Measurements from ENCODE around the gene KRTAP9-7. TPM values are rescaled to one million over a fixed set of nuclear protein-coding genes. Genes with fewer than 3 reads are reported as not detected.
"Not testable (repeated sequence)": the region's sequence is repeated elsewhere in the genome, so short reads cannot be mapped to it uniquely, and the experiment has no call there.

The KRTAP9-7 gene, protein sequence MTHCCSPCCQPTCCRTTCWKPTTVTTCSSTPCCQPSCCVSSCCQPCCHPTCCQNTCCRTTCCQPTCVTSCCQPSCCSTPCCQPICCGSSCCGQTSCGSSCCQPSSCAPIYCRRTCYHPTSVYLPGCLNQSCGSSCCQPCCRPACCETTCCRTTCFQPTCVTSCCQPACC
- total RNA-seq (2014; rRNA removed; shearing (Covaris generic)): not detected in 2 replicates
- polyA plus RNA-seq (2016; fragmentation: Nextera tagmentation; extraction: Ambion mirVana): not detected in 2 replicates

DNA sequence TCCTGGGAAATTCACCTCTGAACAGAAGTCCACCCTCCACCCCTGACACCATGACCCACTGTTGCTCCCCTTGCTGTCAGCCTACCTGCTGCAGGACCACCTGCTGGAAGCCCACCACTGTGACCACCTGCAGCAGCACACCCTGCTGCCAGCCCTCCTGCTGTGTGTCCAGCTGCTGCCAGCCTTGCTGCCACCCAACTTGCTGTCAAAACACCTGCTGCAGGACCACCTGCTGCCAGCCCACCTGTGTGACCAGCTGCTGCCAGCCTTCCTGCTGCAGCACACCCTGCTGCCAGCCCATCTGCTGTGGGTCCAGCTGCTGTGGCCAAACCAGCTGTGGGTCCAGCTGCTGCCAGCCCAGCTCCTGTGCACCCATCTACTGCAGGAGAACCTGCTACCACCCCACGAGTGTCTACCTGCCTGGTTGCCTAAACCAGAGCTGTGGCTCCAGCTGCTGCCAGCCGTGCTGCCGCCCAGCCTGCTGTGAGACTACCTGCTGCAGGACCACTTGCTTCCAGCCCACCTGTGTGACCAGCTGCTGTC, at the start of gene KRTAP9-7:
KRTAP9-7 (plus strand) TSS at position 51 of the 543 bp plus-strand sequence; CDS start at position 51, 0 bp downstream.
- H3K4me3 ChIP-seq; H3K9me3 ChIP-seq (ENCODE audit: low read depth); H3K9ac ChIP-seq; H3K27me3 ChIP-seq (replicated peaks; ENCODE audit: insufficient read depth); DNase-seq; H3K4me2 ChIP-seq (ENCODE audit: unreplicated experiment); H2AFZ ChIP-seq; H3K9me2 ChIP-seq (ENCODE audit: insufficient read depth); H3F3A ChIP-seq (ENCODE audit: insufficient read depth); H4K20me1 ChIP-seq (ENCODE audit: insufficient read depth); in situ Hi-C loops (cut with MboI); H3K27ac ChIP-seq; H3K36me3 ChIP-seq (ENCODE audit: low read depth); H3K4me1 ChIP-seq (ENCODE audit: insufficient read depth); H3K79me2 ChIP-seq (ENCODE audit: insufficient read depth): not testable (repeated sequence)
- 60 to 86% methylated on average over 3 of the region's 3 CpGs for WGBS, 2 experiments (ENCODE audit: low coverage in 1 of 2, low lambda C conversion rate in 2 of 2, missing lambda C conversion rate in 2 of 2)

DNA sequence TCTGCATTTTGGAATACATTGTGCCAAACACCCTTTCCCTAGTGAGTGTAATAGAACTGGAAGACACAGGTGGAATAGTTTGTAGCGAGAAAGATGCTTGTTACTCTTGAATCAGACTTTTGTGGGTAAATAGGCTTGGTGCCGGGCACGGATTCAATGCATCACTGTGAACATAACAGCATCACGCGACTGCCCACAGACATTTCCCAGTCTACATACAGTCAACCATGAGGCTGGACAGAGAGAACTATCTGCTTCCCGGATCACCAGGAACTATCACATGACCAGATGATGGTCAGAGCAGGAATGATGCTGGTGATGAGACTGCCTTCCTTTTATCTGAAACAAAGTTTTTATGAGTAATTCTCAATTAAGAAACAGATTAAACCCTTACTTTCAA, 49.4 kb upstream of the KRTAP9-7 start:
- H2AFZ ChIP-seq: no peak overlapping the region

DNA sequence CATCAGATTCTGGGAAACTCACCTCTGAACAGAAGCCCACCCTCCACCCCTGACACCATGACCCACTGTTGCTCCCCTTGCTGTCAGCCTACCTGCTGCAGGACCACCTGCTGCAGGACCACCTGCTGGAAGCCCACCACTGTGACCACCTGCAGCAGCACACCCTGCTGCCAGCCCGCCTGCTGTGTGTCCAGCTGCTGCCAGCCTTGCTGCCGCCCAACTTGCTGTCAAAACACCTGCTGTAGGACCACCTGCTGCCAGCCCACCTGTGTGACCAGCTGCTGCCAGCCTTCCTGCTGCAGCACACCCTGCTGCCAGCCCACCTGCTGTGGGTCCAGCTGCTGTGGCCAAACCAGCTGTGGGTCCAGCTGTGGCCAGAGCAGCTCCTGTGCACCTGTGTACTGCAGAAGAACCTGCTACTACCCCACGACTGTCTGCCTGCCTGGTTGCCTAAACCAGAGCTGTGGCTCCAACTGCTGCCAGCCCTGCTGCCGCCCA, 48.9 kb upstream of the KRTAP9-7 start, which contains the start of gene KRTAP9-2:
KRTAP9-2 (plus strand) TSS at position 51 of the 498 bp plus-strand sequence; CDS start at position 58, 7 bp downstream.
- H3K4me1 ChIP-seq (ENCODE audit: insufficient read depth); in situ Hi-C loops (cut with MboI); H4K20me1 ChIP-seq (ENCODE audit: insufficient read depth); H3K9me3 ChIP-seq (ENCODE audit: low read depth); H3K4me3 ChIP-seq; H2AFZ ChIP-seq; H3K9ac ChIP-seq; H3K79me2 ChIP-seq (ENCODE audit: insufficient read depth); H3K27ac ChIP-seq; H3K4me2 ChIP-seq (ENCODE audit: unreplicated experiment); H3F3A ChIP-seq (ENCODE audit: insufficient read depth); H3K9me2 ChIP-seq (ENCODE audit: insufficient read depth); H3K27me3 ChIP-seq (replicated peaks; ENCODE audit: insufficient read depth); H3K36me3 ChIP-seq (ENCODE audit: low read depth); DNase-seq: not testable (repeated sequence)
- 20 to 21% methylated on average over 1 to 3 of the region's 4 CpGs for WGBS, 2 experiments (ENCODE audit: low coverage in 1 of 2, low lambda C conversion rate in 2 of 2, missing lambda C conversion rate in 2 of 2)

More for the DNA sequence above, 49.4 kb upstream of the KRTAP9-7 start:
- no peak for TF ChIP-seq EZH2 (IDR thresholded peaks at IDR 0.05; ENCODE audit: insufficient read depth, poor library complexity, severe bottlenecking)
- Histone ChIP-seq H3F3A (ENCODE audit: insufficient read depth) (no peaks in the 10 kb centered on the region), H3K36me3 (ENCODE audit: low read depth) (no peaks in the 10 kb centered on the region), H4K20me1 (ENCODE audit: insufficient read depth) (no peaks in the 10 kb centered on the region), H3K9me3 (ENCODE audit: low read depth) (no peaks in the 10 kb centered on the region), H3K4me2 (ENCODE audit: unreplicated experiment) (no peak overlapping the region), H3K4me1 (ENCODE audit: insufficient read depth) (no peaks in the 10 kb centered on the region), H3K4me3 (no peak overlapping the region), H3K9ac (no peak overlapping the region), H3K79me2 (ENCODE audit: insufficient read depth) (no peaks in the 10 kb centered on the region), H3K9me2 (ENCODE audit: insufficient read depth) (no peaks in the 10 kb centered on the region), H3K27ac (no peak overlapping the region), H3K27me3 (replicated peaks; ENCODE audit: insufficient read depth) (no peaks in the 10 kb centered on the region)
- no peak for DNase-seq
- in situ Hi-C loops (cut with MboI): no loop called here
- WGBS, 2 experiments (ENCODE audit: low coverage in 1 of 2, low lambda C conversion rate in 2 of 2, missing lambda C conversion rate in 2 of 2): 89 to 91% methylated on average over 6 of the region's 6 CpGs

DNA sequence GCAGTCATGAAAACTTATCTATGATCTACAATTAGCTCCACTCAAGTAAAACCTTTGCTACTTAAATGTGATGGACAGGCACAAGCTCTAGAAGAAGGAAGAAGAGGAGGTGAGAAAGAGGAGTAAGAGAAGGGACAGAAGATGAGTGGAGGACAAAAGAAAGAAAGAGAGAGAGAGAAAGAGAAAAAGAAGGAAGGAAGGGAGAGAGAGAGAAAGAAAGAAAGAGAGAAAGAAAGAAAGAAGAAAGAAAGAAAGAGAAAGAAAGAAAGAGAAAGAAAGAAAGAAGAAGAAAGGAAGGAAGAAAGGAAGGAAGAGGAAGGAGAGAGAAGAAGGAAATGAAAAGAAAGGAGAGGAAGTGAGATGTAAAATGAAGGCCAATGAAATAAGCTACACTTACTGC, 45.4 kb upstream of the KRTAP9-7 start:
- no peaks in the 10 kb centered on the region for H3K79me2 ChIP-seq (ENCODE audit: insufficient read depth)
- H3K36me3 ChIP-seq (ENCODE audit: low read depth): no peaks in the 10 kb centered on the region
- H3K9me2 ChIP-seq (ENCODE audit: insufficient read depth): no peaks in the 10 kb centered on the region
- H3K9ac ChIP-seq: no peak overlapping the region
- H3K4me2 ChIP-seq (ENCODE audit: unreplicated experiment): no peak overlapping the region
- no peak overlapping the region for H3K27ac ChIP-seq
- no peaks in the 10 kb centered on the region for H3F3A ChIP-seq (ENCODE audit: insufficient read depth)
- H4K20me1 ChIP-seq (ENCODE audit: insufficient read depth): no peaks in the 10 kb centered on the region
- no peak for DNase-seq
- H3K4me3 ChIP-seq: no peak overlapping the region
- no peak overlapping the region for H2AFZ ChIP-seq
- H3K4me1 ChIP-seq (ENCODE audit: insufficient read depth): no peaks in the 10 kb centered on the region
- no peaks in the 10 kb centered on the region for H3K9me3 ChIP-seq (ENCODE audit: low read depth)
- in situ Hi-C loops (cut with MboI): no loop called here
- no peaks in the 10 kb centered on the region for H3K27me3 ChIP-seq (replicated peaks; ENCODE audit: insufficient read depth)
- TF ChIP-seq EZH2phosphoT487 (IDR thresholded peaks at IDR 0.05; ENCODE audit: insufficient read depth, low read depth) (no peak), EZH2 (IDR thresholded peaks at IDR 0.05; ENCODE audit: insufficient read depth, poor library complexity, severe bottlenecking) (no peak)

DNA sequence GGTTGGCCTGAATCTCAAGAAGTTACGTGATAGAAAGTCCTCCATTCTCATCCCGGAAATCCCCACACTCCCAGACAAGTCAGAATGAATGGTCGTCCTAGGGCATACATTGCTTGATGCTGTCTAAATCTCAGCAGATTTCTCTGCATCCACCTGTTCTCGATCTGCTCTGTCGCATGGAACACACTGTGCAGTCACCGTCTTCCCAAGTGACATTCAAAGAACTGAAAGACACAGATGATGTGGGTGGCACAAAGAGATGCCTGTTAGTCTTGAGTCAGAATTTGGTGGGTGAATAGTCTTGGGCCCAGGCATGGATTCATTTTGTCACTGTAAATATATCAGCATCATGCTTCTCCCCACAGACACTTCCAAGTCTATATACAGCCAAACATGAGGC, 43.8 kb upstream of the KRTAP9-7 start:
- Histone ChIP-seq H4K20me1 (ENCODE audit: insufficient read depth) (no peaks in the 10 kb centered on the region), H3K9ac (no peak overlapping the region), H3K9me3 (ENCODE audit: low read depth) (no peaks in the 10 kb centered on the region), H3K4me3 (no peak overlapping the region), H3K27me3 (replicated peaks; ENCODE audit: insufficient read depth) (no peaks in the 10 kb centered on the region), H3K27ac (no peak overlapping the region), H2AFZ (no peak overlapping the region), H3K4me1 (ENCODE audit: insufficient read depth) (no peaks in the 10 kb centered on the region), H3K4me2 (ENCODE audit: unreplicated experiment) (no peak overlapping the region), H3K9me2 (ENCODE audit: insufficient read depth) (no peaks in the 10 kb centered on the region), H3F3A (ENCODE audit: insufficient read depth) (no peaks in the 10 kb centered on the region), H3K36me3 (ENCODE audit: low read depth) (no peaks in the 10 kb centered on the region), H3K79me2 (ENCODE audit: insufficient read depth) (no peaks in the 10 kb centered on the region)
- DNase-seq: no peak
- in situ Hi-C loops (cut with MboI): no loop called here
- WGBS, 2 experiments (ENCODE audit: low coverage in 1 of 2, low lambda C conversion rate in 2 of 2, missing lambda C conversion rate in 2 of 2): 84 to 87% methylated on average over 6 of the region's 6 CpGs
- TF ChIP-seq EZH2 (IDR thresholded peaks at IDR 0.05; ENCODE audit: insufficient read depth, poor library complexity, severe bottlenecking): no peak

DNA sequence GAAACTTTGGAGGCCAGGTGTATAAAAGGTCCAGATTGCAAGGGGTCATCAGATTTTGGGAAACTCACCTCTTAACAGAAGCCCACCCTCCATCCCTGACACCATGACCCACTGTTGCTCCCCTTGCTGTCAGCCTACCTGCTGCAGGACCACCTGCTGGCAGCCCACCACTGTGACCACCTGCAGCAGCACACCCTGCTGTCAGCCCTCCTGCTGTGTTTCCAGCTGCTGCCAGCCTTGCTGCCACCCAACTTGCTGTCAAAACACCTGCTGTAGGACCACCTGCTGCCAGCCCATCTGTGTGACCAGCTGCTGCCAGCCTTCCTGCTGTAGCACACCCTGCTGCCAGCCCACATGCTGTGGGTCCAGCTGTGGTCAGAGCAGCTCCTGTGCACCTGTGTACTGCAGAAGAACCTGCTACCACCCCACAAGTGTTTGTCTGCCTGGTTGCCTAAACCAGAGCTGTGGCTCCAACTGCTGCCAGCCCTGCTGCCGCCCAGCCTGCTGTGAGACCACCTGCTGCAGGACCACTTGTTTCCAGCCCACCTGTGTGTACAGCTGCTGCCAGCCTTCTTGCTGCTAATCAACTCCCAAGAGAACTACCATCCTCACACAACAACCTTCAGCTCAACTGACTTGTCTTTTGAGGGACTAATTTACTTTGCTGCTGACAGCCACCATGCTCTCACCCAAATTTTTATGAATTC, 42.9 kb upstream of the KRTAP9-7 start, which contains the start of gene KRTAP9-3:
KRTAP9-3 (plus strand) TSS at position 51 of the 707 bp plus-strand sequence; CDS start at position 104, 53 bp downstream.
- H3K36me3 ChIP-seq (ENCODE audit: low read depth); H3K9me2 ChIP-seq (ENCODE audit: insufficient read depth); H3K9ac ChIP-seq; H3K9me3 ChIP-seq (ENCODE audit: low read depth); H3K4me2 ChIP-seq (ENCODE audit: unreplicated experiment); H3K4me3 ChIP-seq; H3K27ac ChIP-seq; H2AFZ ChIP-seq; H3K79me2 ChIP-seq (ENCODE audit: insufficient read depth); in situ Hi-C loops (cut with MboI); H3F3A ChIP-seq (ENCODE audit: insufficient read depth); DNase-seq; H3K4me1 ChIP-seq (ENCODE audit: insufficient read depth); H4K20me1 ChIP-seq (ENCODE audit: insufficient read depth); H3K27me3 ChIP-seq (replicated peaks; ENCODE audit: insufficient read depth): not testable (repeated sequence)
- 82 to 100% methylated on average over 1 of the region's 1 CpG for WGBS, 2 experiments (ENCODE audit: low coverage in 1 of 2, low lambda C conversion rate in 2 of 2, missing lambda C conversion rate in 2 of 2)
